NT2/D1 (cell line): ENCODE results near the gene HDAC7.

Experiments used
- SUZ12 ChIP-seq: IDR thresholded peaks from 2 replicates; pipeline ENCODE4 v1.6.1; 2011; ENCODE audit not compliant: insufficient read length, insufficient read depth; ENCODE audit errors: extremely low read depth
- YY1 ChIP-seq: IDR thresholded peaks from 2 replicates; pipeline ENCODE4 v1.6.1; 2011; ENCODE audit not compliant: insufficient read length, insufficient read depth
- ZNF274 ChIP-seq: IDR thresholded peaks from 2 replicates; pipeline ENCODE4 v1.6.1; 2011; ENCODE audit warnings: mild to moderate bottlenecking, low read depth, low read length

DNA sequence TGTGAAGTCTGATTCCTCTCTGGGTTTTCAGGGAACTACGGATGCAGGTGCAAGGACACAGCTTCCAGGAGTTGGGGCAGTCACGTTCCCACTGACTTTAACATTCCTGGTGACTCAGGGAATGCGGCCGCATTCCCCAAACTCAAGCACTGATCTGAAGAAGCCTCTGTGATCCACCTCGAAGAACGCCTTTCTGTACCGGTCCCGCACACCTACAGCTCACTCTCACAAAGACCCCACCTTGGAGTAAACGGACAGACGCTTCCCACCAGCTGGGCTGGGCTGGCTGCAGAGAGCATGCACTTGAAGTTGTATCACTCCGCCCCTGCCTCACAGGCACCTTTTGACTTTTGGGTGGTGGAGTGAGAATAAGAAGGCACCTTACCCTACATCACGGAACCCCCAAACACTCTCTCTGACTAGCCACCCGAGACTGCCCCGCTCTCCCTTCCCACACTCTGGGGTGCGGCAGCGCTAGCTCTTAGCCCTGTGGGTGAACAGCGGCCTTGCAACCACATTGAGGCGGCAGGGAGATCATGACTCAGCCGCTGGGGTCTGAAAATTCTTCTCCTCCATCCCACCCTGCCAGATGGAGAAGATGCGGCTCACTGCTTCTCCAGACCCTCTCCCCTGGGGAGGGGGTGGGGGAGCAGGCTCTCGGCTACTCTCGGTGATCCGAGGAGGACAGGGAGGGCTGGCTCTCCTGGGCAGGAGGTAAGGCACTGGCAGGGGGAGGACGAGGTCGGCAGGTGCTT, 23.7 kb upstream of the HDAC7 start:
- TF ChIP-seq ZNF274 (no peak), YY1 (no peak), SUZ12 (no peak)
